Measurements from ENCODE around the gene MCTP1.

Gene MCTP1

GRCh38 chr5:94660506-94660905, 624.4 kb downstream of the MCTP1 start:
- POLR2A ChIA-PET, result interaction anchor here (0.6 kb wide), 1 partner anchor 45 kb away, joined by 3 read pairs; no protein-coding TSS in a partner anchor
- CTCF ChIA-PET, result interaction anchor here (0.7 kb wide), 1 partner anchor 580 kb away, joined by 3 read pairs; no protein-coding TSS in a partner anchor
- TF ChIP-seq HDGF (IDR thresholded peaks at IDR 0.05; ENCODE audit: borderline replicate concordance) (no peak), FOXA1 (IDR thresholded peaks at IDR 0.05) (no peak), NFRKB (IDR thresholded peaks at IDR 0.05) (no peak), SP1 (IDR thresholded peaks at IDR 0.05) (no peak), TARDBP (IDR thresholded peaks at IDR 0.05) (no peak), FOXM1 (IDR thresholded peaks at IDR 0.05; ENCODE audit: borderline replicate concordance) (no peak), FOXK2 (IDR thresholded peaks at IDR 0.05) (no peak)
- no peak for DNase-seq (ENCODE audit: extremely low spot score)

- POLR2A ChIA-PET, result no interaction called here
- TF ChIP-seq FOXK2 (IDR thresholded peaks at IDR 0.05), result no peak
- TF ChIP-seq SP1 (IDR thresholded peaks at IDR 0.05), result no peak
- TF ChIP-seq CTBP1 (IDR thresholded peaks at IDR 0.05; ENCODE audit: borderline replicate concordance), result no peak
- TF ChIP-seq L3MBTL2 (conservative IDR thresholded peaks at IDR 0.05), result no peak
- no peak for TF ChIP-seq SUZ12 (IDR thresholded peaks at IDR 0.05)
- no peak for TF ChIP-seq LEF1 (IDR thresholded peaks at IDR 0.05; ENCODE audit: borderline replicate concordance)
- no peak for DNase-seq (ENCODE audit: extremely low spot score)
- CTCF ChIA-PET, result no interaction called here
Observed at GRCh38 chr5:94658272-94658671, 626.6 kb downstream of the MCTP1 start.
